NCI-H524 treated with DMSO at 0.1 percent for 48 hours (cell line): Measurements from ENCODE around the gene CCL2.

Source experiments
- DNase-seq: peaks from one replicate; lab custom pipeline; 2025; lab: John Stamatoyannopoulos, UW

The CCL2 gene

GRCh38 chr17:34241062-34241461, 14.0 kb upstream of the CCL2 start:
- DNase-seq, result no peak

- DNase-seq, result no peak
These were observed 12.3 kb upstream of the CCL2 start for GRCh38 chr17:34242587-34243363.

- DNase-seq, result no peak
These were observed 11.4 kb upstream of the CCL2 start for GRCh38 chr17:34243364-34244320.

- DNase-seq, result no peak
These were observed 9.7 kb upstream of the CCL2 start for GRCh38 chr17:34245351-34245905.

- DNase-seq, result no peak
These were observed 8.6 kb upstream of the CCL2 start for GRCh38 chr17:34246446-34246845.

- DNase-seq, result no peak
These were observed 8.2 kb upstream of the CCL2 start for GRCh38 chr17:34246881-34247280.

- no peak for DNase-seq
These were observed 6.5 kb upstream of the CCL2 start for GRCh38 chr17:34248511-34249024.

- no peak for DNase-seq
These were observed 6.0 kb upstream of the CCL2 start for GRCh38 chr17:34249061-34249460.

- no peak for DNase-seq
These were observed 5.6 kb upstream of the CCL2 start for GRCh38 chr17:34249478-34249877.

- DNase-seq, result no peak
These were observed 3.9 kb upstream of the CCL2 start for GRCh38 chr17:34251186-34251585.

GRCh38 chr17:34252095-34252443, 3.0 kb upstream of the CCL2 start:
- no peak for DNase-seq

- DNase-seq, result no peak
These were observed 2.5 kb upstream of the CCL2 start for GRCh38 chr17:34252444-34253138.

GRCh38 chr17:34253139-34253525, 2.0 kb upstream of the CCL2 start:
- DNase-seq, result no peak

- no peak for DNase-seq
These were observed 939 bp upstream of the CCL2 start for GRCh38 chr17:34254146-34254545.

GRCh38 chr17:34255381-34255732, 272 bp downstream of the CCL2 start:
- DNase-seq, result no peak

GRCh38 chr17:34255841-34256240, 756 bp downstream of the CCL2 start:
- no peak for DNase-seq

GRCh38 chr17:34257299-34257985, 2.4 kb downstream of the CCL2 start:
- no peak for DNase-seq

- DNase-seq, result no peak
These were observed 2.9 kb downstream of the CCL2 start for GRCh38 chr17:34257986-34258326.

- DNase-seq, result no peak
These were observed 4.1 kb downstream of the CCL2 start for GRCh38 chr17:34259146-34259545.

GRCh38 chr17:34260861-34261260, 5.8 kb downstream of the CCL2 start:
- no peak for DNase-seq

- DNase-seq, result no peak
These were observed 6.7 kb downstream of the CCL2 start for GRCh38 chr17:34261568-34262337.
